ENCODE results near the gene CAMTA1.

Gene CAMTA1

GRCh38 chr1:7267493-7267892, 482.2 kb downstream of the CAMTA1 start:
- no peak for DNase-seq

- no peak for DNase-seq
Measured at GRCh38 chr1:7268983-7269382, 483.7 kb downstream of the CAMTA1 start.

GRCh38 chr1:7269525-7269924, 484.3 kb downstream of the CAMTA1 start:
- no peak for DNase-seq

DNA sequence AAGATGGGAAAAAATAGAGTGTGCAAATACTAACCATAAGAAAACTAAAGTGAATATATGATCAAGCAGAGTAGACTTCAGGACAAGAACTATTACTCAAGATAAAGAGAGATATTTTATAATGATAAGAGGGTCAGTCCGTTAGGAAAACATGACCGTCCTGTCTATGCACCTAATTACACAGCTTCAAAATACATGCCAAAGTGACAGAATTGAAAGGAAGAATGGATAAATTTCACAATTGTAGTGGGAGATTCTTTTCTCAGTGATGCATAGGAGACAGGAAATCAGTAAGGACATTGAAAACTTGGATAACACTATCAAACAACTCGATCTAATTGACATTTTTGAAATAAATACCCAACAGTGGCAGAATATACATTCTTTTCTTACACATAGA, 489.0 kb downstream of the CAMTA1 start:
- DNase-seq = no peak

DNA sequence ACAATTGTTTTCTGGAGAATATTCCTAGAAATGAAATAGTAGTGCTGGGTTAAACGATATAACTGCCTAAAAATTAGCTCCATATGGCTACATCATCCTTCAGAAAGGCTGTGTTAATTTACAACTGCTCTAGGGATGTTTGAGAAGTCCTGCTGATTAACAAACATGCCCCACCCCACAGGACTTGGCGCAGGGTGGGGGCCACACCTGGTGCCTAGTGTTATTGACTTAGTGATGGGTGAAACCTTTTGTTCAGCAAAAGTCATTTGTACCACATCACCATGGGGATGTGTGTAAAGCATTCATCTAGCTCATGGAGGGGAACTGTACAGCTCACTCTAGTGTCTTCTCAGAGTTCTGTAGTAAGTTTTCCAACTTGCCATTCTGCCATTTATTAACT, 492.8 kb downstream of the CAMTA1 start:
- DNase-seq = no peak

DNA sequence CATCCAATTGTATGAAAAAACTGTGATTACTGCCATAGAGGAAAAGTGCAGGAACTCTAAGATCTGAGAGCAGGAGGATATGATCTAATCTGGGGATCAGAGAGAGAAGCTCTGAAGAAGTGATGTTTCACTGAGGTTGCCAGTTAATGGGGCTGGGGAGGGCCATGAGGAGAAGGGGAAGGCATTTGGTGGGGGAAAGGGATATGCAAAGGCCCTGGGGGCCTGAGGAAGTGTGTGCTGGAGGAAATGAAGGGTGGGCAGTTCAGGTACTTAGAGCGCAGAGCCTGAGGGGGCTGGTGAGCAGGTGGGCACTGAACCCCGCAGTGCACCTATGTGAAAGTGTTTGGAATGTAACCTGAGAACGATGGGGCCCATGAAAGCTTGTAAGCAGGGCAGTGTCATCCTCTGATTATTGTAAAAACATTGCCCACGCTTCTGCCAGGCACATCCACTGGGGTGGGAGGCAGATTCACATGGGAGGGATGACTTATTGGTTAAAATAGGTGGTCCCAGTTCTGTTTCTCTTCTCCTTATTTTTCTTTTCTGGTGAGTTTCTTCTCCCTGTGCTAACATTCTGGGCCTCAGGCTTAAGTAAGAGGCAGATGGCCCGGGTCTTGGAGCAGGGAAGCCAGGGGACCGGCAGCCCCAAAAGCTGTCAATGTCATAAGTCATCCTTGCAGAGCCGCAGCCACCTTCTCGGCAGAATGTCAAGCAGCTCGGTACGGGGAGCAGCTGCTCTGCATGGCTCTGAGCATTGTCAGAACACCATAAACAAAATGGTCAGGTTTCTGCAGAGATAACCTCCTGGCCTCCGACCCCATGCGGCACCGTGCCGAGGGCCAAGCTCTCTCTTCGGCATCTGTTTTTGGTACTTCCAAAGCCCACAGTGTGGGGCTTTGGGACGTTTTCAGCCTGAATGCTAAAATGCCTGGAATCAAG, 493.8 kb downstream of the CAMTA1 start:
- DNase-seq = no peak

- no peak for DNase-seq
Measured at GRCh38 chr1:7279769-7280168, 494.5 kb downstream of the CAMTA1 start.

DNA sequence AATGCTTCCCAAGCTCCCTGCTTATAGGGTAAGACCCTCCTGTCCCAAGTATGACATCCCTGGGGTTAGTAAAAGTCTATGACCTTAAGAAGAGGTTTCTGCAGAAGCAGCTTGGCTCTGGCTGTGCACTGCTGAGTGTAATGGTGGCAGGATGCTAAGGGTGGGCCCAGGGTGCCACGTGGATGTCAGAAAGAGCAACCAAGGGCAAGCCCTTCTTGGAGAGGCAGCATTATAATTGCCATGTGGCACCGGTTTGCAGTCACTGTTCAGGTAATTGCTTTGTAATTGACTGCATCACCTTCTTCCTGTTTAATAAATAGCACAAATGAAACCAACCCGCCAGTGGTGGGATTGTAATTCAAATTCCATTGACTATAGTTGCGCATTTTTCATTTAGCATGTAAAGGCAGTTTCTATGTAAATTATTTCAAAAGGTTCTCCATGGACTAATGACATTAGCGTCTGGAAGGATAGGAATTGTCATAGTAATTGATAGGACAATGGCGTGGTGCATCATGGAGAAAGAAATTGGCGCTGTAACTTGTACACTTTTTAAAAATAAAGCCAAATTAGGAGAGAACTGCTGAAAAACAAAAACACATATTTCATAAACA, 495.2 kb downstream of the CAMTA1 start:
- no peak for DNase-seq

GRCh38 chr1:7281821-7282220, 496.6 kb downstream of the CAMTA1 start:
- DNase-seq = no peak

DNA sequence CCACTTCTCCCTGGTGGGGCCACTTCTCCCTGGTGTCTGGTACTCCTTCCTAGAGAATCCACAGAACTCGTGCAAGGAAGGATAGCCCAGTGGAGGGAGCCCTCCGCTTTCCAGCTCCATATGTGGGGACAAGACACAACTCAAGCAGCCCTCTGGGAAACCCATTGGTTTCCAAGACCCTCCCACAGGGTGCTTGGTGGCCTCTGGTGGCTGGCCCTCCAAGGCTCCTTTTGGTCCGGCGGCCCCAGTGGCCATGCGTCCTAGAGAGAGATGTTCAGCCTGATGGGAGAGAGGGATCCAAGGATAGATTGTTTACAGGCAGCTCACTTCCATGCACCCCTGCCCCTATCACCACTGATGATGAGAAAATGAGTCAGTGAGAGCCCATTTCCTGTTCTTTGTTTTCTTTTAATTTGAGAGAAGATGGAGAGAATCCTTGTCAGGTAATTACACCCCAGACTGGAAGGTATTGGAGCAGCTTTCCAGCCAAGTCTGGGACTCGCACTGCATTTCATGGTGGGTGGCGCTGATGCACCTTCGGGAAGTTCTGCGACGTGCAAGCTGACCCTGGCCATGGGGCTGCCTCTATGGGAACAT, 499.7 kb downstream of the CAMTA1 start:
- no peak for DNase-seq

DNA sequence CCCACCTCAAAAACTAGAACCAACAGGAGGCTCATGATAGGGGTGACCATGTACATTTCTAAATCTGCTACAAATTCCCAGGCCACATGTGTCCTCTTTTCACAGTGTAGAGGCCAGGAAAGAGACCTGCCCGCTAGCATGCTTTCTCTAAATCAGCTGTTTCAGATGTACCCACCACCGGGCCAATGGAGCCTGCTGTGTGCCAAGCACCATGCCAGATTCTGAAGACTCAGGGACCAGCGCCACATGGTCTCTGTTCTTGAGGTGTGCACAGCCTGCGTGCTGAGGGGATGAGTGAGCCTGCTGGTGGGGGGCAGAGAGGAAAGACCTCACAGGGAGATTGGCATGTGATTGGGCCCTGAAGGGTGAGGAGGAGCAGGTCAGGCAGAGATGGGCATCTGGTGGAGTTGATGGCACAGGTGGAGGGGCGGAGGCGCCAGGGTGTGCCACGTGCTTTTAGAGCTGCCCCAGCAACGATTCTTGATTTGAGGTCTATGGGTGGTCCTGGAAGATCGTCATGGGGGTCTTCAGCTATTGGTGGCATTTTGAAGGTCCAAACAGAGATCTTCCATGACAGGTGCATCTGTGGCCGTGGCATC, 500.7 kb downstream of the CAMTA1 start:
- DNase-seq = no peak

DNA sequence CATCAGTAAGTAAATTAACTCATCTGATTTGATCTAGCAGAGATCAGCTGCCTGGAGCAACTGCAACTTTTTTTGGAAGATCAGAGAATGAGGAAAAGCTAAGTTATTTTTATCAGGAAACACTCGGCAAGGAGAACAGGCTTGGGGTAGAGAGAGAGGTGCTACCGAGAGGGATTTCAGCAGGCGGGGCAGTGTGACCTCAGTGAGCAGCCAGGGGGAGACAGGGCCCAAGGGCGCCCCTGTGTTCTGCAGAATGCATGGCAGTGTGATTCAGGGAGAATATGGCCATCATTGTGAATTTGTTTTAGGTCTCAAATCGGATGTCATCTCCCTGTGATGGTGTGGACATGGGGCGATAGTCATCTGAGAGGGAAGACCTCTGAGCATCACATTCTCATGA, 501.8 kb downstream of the CAMTA1 start:
- DNase-seq = no peak

DNA sequence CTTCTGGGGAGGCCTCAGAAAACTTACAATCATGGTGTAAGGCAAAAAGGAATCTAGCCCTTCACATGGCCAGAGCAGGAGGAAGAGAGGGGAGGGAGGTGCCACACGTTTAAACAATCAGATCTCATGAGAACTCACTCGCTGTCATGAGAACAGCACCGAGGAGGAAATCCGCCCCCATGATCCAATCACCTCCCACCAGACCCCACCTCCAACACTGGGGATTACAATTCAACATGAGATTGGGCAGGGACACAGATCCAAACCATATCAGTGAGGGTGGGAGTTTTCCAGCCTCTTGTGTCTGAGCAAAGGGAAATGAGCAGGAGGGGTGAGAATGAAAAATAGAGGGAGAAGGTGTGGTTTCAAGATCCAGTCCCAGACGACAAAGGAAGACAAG, 503.7 kb downstream of the CAMTA1 start:
- no peak for DNase-seq

DNA sequence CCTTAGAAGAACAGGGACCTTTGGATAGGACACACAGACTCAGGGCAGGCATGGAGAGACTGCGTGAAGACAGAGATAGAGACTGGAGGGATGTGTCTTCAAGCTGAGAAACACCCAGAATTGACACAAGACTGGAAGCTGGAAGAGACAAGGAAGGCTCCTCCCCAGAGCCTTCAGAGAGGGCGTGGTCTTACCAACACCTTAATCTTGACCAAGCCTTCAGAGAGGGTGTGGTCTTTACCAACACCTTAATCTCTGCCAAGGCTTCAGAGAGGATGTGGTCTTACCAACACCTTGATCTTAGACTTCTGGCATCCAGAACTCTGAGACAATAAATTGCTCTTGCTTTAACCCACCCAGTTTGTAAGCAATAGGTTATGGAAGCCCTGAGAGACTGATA, 504.4 kb downstream of the CAMTA1 start:
- DNase-seq = no peak

DNA sequence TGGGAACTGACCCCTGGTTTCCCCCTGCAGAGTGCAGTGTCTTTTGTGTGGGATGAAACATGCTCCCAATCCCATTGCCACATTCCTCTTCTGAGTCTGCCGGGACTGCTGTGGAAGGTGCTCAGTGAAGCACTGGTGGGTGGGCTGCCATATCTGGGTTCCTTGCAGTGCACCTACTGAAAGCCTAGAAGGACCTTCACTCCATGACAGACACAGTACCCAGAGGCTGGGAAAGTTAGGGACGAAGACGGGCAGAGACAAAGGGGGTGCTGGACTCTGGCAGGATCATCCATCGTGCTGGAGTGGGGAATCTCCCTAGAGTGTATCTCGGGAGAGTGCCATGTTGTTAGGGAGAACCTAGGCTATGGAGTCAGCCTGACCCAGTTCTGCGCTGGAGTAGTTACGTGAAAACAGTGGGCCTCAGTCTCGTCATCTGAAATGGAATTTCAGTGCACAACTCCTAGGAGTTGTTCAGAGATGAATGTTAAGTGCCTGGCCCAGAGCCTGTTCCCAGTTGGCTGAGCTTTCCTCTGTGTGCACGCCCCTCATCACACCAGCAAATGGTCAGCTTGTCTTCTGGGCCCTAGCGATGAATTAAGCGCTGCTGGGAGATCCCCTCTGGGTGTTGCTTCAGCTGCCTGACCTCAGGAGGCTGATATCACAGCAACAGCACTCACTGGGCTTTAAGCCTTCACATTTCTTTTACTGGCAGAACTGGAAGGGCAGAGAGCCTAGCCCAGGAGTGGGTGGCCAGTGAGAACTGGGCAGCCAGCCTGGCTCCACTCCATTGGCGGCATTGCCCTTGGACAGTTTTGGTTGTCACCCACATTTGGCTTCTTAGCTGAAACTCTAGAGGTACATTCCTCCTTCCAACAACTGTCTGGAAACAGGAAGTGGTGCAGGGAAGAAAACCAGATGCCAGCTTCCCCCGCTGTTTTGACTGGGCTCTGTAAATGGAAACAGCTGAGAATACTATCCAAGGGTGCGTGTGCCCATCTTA, 506.0 kb downstream of the CAMTA1 start:
- DNase-seq = peak in 1 of 4 experiments; percentile 1

- no peak for DNase-seq
Measured at GRCh38 chr1:7292036-7292681, 506.9 kb downstream of the CAMTA1 start.

GRCh38 chr1:7292714-7293419, 507.6 kb downstream of the CAMTA1 start:
- no peak for DNase-seq

- DNase-seq = no peak
Measured at GRCh38 chr1:7293702-7294629, 508.7 kb downstream of the CAMTA1 start.

DNA sequence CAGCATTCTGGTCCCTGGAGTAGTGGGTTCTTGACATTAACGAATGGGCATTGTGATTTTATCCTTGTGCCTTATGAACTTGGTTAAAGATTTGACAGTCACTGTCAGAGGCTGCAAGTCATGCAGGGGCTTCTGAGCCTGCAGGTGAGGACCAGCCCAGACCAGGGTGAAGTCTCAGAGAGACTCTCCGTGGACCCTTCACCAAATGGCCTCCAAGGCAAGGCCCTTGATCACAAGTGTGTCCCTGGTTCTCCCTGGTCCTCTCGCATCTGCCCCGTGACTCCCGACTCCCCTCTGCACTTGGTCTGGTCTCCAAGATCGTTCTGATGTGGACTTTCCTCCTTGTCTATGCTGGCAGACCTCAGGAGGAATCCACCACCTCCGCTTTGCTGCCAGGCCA, 509.4 kb downstream of the CAMTA1 start:
- no peak for DNase-seq

DNA sequence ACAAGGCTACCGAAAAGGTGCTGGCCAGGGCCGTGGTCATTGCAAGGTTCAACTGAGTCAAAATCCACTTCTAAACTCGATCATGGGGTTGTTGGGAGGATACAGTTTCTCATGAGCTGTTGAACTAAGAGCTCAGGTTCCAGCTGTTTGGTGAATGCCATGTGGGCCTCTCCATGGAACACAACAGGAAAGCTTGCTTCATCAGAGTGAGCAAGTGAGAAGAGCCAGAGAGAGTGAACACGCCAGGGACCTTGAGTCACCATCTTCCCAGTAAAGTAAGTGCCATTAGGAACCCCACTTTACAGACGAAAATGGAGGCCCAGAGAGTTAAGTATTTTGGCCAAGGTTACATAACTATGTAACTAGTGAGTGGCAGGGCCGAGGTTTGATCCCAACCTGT, 510.7 kb downstream of the CAMTA1 start:
- DNase-seq = no peak

Data from suppressor macrophage (primary cell).